Measurements from ENCODE around the gene NAALADL2. TPM values are rescaled to one million over a fixed set of nuclear protein-coding genes. Genes with fewer than 3 reads are reported as not detected.

NAALADL2 gene
- total RNA-seq, 1 donor from 2014 or later, result 11.5 TPM

- no peaks in the 10 kb centered on the region for H3F3A ChIP-seq (ENCODE audit: low read depth)
- no peak overlapping the region for H3K9ac ChIP-seq
- H4K20me1 ChIP-seq (ENCODE audit: low read depth), result no peaks in the 10 kb centered on the region
- no peaks in the 10 kb centered on the region for H3K79me2 ChIP-seq (ENCODE audit: low read depth)
- H2AFZ ChIP-seq (replicated peaks), result no peak overlapping the region
- H3K9me3 ChIP-seq (ENCODE audit: low read depth), result no peaks in the 10 kb centered on the region
- Mint-ChIP-seq H3K36me3 (no peaks in the 10 kb centered on the region), H3K27me3 (ENCODE audit: insufficient read depth, low read depth) (no peaks in the 10 kb centered on the region), H3K4me3 (no peak overlapping the region), H3K4me1 (peaks cover 3% of the 10 kb centered on the region), H3K27ac (no peak overlapping the region), H3K9me3 (no peaks in the 10 kb centered on the region)
- peaks cover 5% of the 10 kb centered on the region for H3K4me1 ChIP-seq
- TF ChIP-seq EZH2 (IDR thresholded peaks at IDR 0.05), result no peak
- TF ChIP-seq, protein P1, sequence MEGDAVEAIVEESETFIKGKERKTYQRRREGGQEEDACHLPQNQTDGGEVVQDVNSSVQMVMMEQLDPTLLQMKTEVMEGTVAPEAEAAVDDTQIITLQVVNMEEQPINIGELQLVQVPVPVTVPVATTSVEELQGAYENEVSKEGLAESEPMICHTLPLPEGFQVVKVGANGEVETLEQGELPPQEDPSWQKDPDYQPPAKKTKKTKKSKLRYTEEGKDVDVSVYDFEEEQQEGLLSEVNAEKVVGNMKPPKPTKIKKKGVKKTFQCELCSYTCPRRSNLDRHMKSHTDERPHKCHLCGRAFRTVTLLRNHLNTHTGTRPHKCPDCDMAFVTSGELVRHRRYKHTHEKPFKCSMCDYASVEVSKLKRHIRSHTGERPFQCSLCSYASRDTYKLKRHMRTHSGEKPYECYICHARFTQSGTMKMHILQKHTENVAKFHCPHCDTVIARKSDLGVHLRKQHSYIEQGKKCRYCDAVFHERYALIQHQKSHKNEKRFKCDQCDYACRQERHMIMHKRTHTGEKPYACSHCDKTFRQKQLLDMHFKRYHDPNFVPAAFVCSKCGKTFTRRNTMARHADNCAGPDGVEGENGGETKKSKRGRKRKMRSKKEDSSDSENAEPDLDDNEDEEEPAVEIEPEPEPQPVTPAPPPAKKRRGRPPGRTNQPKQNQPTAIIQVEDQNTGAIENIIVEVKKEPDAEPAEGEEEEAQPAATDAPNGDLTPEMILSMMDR (IDR thresholded peaks at IDR 0.05), result no peak
- no peak for TF ChIP-seq EZH2phosphoT487 (IDR thresholded peaks at IDR 0.05)
- no peak for DNase-seq (ENCODE audit: low spot score)
- H3K27me3 ChIP-seq, result no peaks in the 10 kb centered on the region
- no peak overlapping the region for H3K4me2 ChIP-seq
- H3K36me3 ChIP-seq, result no peaks in the 10 kb centered on the region
- H3K27ac ChIP-seq, result no peak overlapping the region
- no peak overlapping the region for H3K4me3 ChIP-seq
Measured at GRCh38 chr3:174822320-174822719, 36.8 kb upstream of the NAALADL2 start.

- H3K9ac ChIP-seq, result no peak overlapping the region
- no peaks in the 10 kb centered on the region for H3F3A ChIP-seq (ENCODE audit: low read depth)
- no peaks in the 10 kb centered on the region for H3K36me3 ChIP-seq
- no peak overlapping the region for H3K4me3 ChIP-seq
- no peaks in the 10 kb centered on the region for H3K4me1 Mint-ChIP-seq
- TF ChIP-seq EZH2phosphoT487 (IDR thresholded peaks at IDR 0.05) (no peak), EZH2 (IDR thresholded peaks at IDR 0.05) (no peak)
- TF ChIP-seq, protein P1 (IDR thresholded peaks at IDR 0.05), result no peak
- DNase-seq (ENCODE audit: low spot score), result no peak
- no peak overlapping the region for H3K4me2 ChIP-seq
- no peaks in the 10 kb centered on the region for H3K36me3 Mint-ChIP-seq
- no peaks in the 10 kb centered on the region for H3K79me2 ChIP-seq (ENCODE audit: low read depth)
- H3K27me3 Mint-ChIP-seq (ENCODE audit: insufficient read depth, low read depth), result no peaks in the 10 kb centered on the region
- H3K4me3 Mint-ChIP-seq, result no peak overlapping the region
- H3K9me3 Mint-ChIP-seq, result no peaks in the 10 kb centered on the region
- no peaks in the 10 kb centered on the region for H3K4me1 ChIP-seq
- H4K20me1 ChIP-seq (ENCODE audit: low read depth), result no peaks in the 10 kb centered on the region
- H3K27ac ChIP-seq, result no peak overlapping the region
- H3K27me3 ChIP-seq, result no peaks in the 10 kb centered on the region
- no peaks in the 10 kb centered on the region for H3K9me3 ChIP-seq (ENCODE audit: low read depth)
- no peak overlapping the region for H3K27ac Mint-ChIP-seq
- H2AFZ ChIP-seq (replicated peaks), result no peak overlapping the region
Measured at GRCh38 chr3:174826069-174826468, 33.1 kb upstream of the NAALADL2 start.

DNA sequence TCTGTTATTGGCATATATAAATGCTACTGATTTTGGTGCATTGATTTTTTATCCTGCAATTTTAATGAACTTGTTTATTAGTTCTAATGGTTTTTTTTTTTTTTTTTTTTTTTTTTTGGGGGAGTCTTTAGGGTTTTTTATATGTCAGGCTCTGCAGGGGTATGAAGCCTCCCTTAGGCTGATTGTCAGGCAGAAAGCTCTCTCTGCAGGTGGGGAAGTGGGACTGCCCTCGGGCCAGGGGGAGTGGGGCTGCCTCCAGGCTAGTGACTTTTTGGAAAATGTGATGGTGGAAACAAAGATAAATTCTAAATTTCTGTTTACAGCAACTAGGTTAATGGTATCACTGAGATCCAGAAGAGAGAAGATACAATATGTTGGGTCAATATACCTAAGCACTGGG lies 14.4 kb upstream of the NAALADL2 start:
- no peak overlapping the region for H3K4me3 ChIP-seq
- Mint-ChIP-seq H3K36me3 (no peaks in the 10 kb centered on the region), H3K4me3 (no peak overlapping the region), H3K27me3 (ENCODE audit: insufficient read depth, low read depth) (no peaks in the 10 kb centered on the region), H3K4me1 (peaks cover 5% of the 10 kb centered on the region), H3K9me3 (no peaks in the 10 kb centered on the region), H3K27ac (no peak overlapping the region)
- DNase-seq (ENCODE audit: low spot score), result peak; percentile 36
- no peaks in the 10 kb centered on the region for H3K9me3 ChIP-seq (ENCODE audit: low read depth)
- TF ChIP-seq, protein P1 (IDR thresholded peaks at IDR 0.05), result no peak
- no peak for TF ChIP-seq EZH2 (IDR thresholded peaks at IDR 0.05)
- TF ChIP-seq EZH2phosphoT487 (IDR thresholded peaks at IDR 0.05), result no peak
- no peak overlapping the region for H3K4me2 ChIP-seq
- no peaks in the 10 kb centered on the region for H3K27me3 ChIP-seq
- H2AFZ ChIP-seq (replicated peaks), result no peak overlapping the region
- no peaks in the 10 kb centered on the region for H4K20me1 ChIP-seq (ENCODE audit: low read depth)
- H3K27ac ChIP-seq, result no peak overlapping the region
- H3K79me2 ChIP-seq (ENCODE audit: low read depth), result no peaks in the 10 kb centered on the region
- peaks cover 18% of the 10 kb centered on the region for H3K4me1 ChIP-seq
- H3F3A ChIP-seq (ENCODE audit: low read depth), result peaks cover 7% of the 10 kb centered on the region
- no peak overlapping the region for H3K9ac ChIP-seq
- H3K36me3 ChIP-seq, result no peaks in the 10 kb centered on the region

All from neural progenitor cell (in vitro differentiated cells).